Caco-2 (cell line): ENCODE measurements around the gene ZCCHC2. TPM values are rescaled to one million over a fixed set of nuclear protein-coding genes. Genes with fewer than 3 reads are reported as not detected.

Source experiments
- BruUV-seq: library from RNA; stranded (reverse); fragments of 400-500 nt; replicated peaks from 2 replicates; lab custom pipeline; 2021; lab: Mats Ljungman, UMichigan
- CTCF ChIA-PET: fragments of 300-600 bp; sonication (Branson Sonifier 250); formaldehyde crosslinking; loops from one replicate; lab custom pipeline; 2022; ENCODE audit warnings: antibody characterized with exemption; lab: Charles Lee
- POLR2A ChIA-PET: fragments of 300-600 bp; sonication (Branson Sonifier 250); formaldehyde crosslinking; loops from one replicate; lab custom pipeline; 2022; ENCODE audit warnings: antibody characterized with exemption; lab: Charles Lee
- DNase-seq, 2 experiments: peaks; one replicate each; pipeline versions ENCODE4 v3.0.0 to v3.0.0-alpha.2; 2020 to 2022
- H3K27me3 ChIP-seq: replicated peaks from 2 replicates; pipeline ENCODE4 v1.6.0; 2011; ENCODE audit warnings: low read length; ENCODE audit not compliant: control insufficient read depth, insufficient read depth
- H3K36me3 ChIP-seq: 2 replicates; pipeline ENCODE4 v1.5.1; 2011; ENCODE audit warnings: low read length; ENCODE audit not compliant: control insufficient read depth, insufficient read depth
- H3K4me1 ChIP-seq: fragments of 250-450 bp; sonication (Bioruptor Pico); 2 replicates; pipeline ENCODE4 v1.5.1; 2020; ENCODE audit warnings: mild to moderate bottlenecking
- H3K4me3 ChIP-seq: 2 replicates; pipeline ENCODE4 v1.5.1; 2011; ENCODE audit warnings: low read depth, mild to moderate bottlenecking, control low read depth, low read length
- H3K9me3 ChIP-seq: fragments of 250-450 bp; sonication (Bioruptor Pico); 2 replicates; pipeline ENCODE4 v1.5.1; 2020; ENCODE audit warnings: mild to moderate bottlenecking, moderate library complexity
- H3K27ac Mint-ChIP-seq: one replicate; pipeline ENCODE4 v1.8.0; 2022; ENCODE audit warnings: mixed read lengths; ENCODE audit not compliant: unreplicated experiment
- H3K27me3 Mint-ChIP-seq: one replicate; pipeline ENCODE4 v1.8.0; 2022; ENCODE audit warnings: mixed read lengths; ENCODE audit not compliant: insufficient read depth, unreplicated experiment
- H3K36me3 Mint-ChIP-seq: one replicate; pipeline ENCODE4 v1.8.0; 2022; ENCODE audit warnings: mild to moderate bottlenecking, mixed read lengths; ENCODE audit not compliant: insufficient read depth, unreplicated experiment
- H3K4me1 Mint-ChIP-seq: one replicate; pipeline ENCODE4 v1.8.0; 2022; ENCODE audit warnings: low read depth, mixed read lengths; ENCODE audit not compliant: unreplicated experiment
- H3K4me3 Mint-ChIP-seq: one replicate; pipeline ENCODE4 v1.8.0; 2022; ENCODE audit warnings: mild to moderate bottlenecking, moderate library complexity, mixed read lengths; ENCODE audit not compliant: unreplicated experiment
- H3K9me3 Mint-ChIP-seq: one replicate; pipeline ENCODE4 v1.8.0; 2022; ENCODE audit warnings: mixed read lengths; ENCODE audit not compliant: unreplicated experiment
- CTCF ChIP-seq, 2 experiments: fragments of 200-600 bp in 1 of 2; IDR thresholded peaks; 1 replicate in 1 of 2; 2 replicates in 1 of 2; pipeline versions ENCODE4 v1.5.1 to v1.8.0; 2011 to 2022; ENCODE audit warnings: antibody characterized with exemption in 1 of 2, control low read depth in 1 of 2, inconsistent platforms in 1 of 2, low read depth in 1 of 2, low read length in 1 of 2, mild to moderate bottlenecking in 1 of 2, moderate library complexity in 1 of 2; ENCODE audit not compliant: insufficient read depth in 1 of 2, severe bottlenecking in 1 of 2, unreplicated experiment in 1 of 2
- intact Hi-C: fragments of 100-400 bp; cut with micrococcal nuclease; formaldehyde crosslinking; loops from one replicate; pipeline ENCODE4 v1.10.0; 2022; ENCODE audit not compliant: unreplicated experiment
- total RNA-seq: library from RNA; stranded (reverse); gene quantifications from 2 replicates; pipeline ENCODE4 v1.2.3, GENCODE V29; 2022

The ZCCHC2 gene
- total RNA-seq, 1 experiment from 2014 or later, result 6.9 TPM

- no peaks in the 10 kb centered on the region for H3K9me3 ChIP-seq
- no peak overlapping the region for H3K4me3 ChIP-seq
- no peak overlapping the region for H3K4me3 Mint-ChIP-seq
- no peaks in the 10 kb centered on the region for H3K36me3 ChIP-seq
- BruUV-seq, result no TSS peak
- H3K27me3 Mint-ChIP-seq, result no peaks in the 10 kb centered on the region
- H3K4me1 ChIP-seq, result no peaks in the 10 kb centered on the region
- intact Hi-C loops, result no loop called here
- no peaks in the 10 kb centered on the region for H3K27me3 ChIP-seq
- ChIA-PET POLR2A (no interaction called here), CTCF (no interaction called here)
- peaks cover 8% of the 10 kb centered on the region for H3K36me3 Mint-ChIP-seq
- H3K27ac Mint-ChIP-seq, result no peak overlapping the region
- H3K4me1 Mint-ChIP-seq, result no peaks in the 10 kb centered on the region
- TF ChIP-seq CTCF (IDR thresholded peaks at IDR 0.05; ENCODE audit: insufficient read depth in 1 of 2, low read depth in 1 of 2, low read length in 1 of 2, severe bottlenecking in 1 of 2, unreplicated experiment in 1 of 2), result no peak
- no peaks in the 10 kb centered on the region for H3K9me3 Mint-ChIP-seq
- DNase-seq, result no peak
Observed at GRCh38 chr18:62543021-62543420, 20.2 kb downstream of the ZCCHC2 start.

GRCh38 chr18:62545098-62545497, 22.3 kb downstream of the ZCCHC2 start:
- no peak for DNase-seq
- Mint-ChIP-seq H3K9me3 (no peaks in the 10 kb centered on the region), H3K36me3 (peaks cover 8% of the 10 kb centered on the region), H3K4me3 (no peak overlapping the region), H3K27ac (no peak overlapping the region), H3K27me3 (no peaks in the 10 kb centered on the region), H3K4me1 (no peaks in the 10 kb centered on the region)
- H3K27me3 ChIP-seq, result no peaks in the 10 kb centered on the region
- no peaks in the 10 kb centered on the region for H3K4me1 ChIP-seq
- H3K9me3 ChIP-seq, result no peaks in the 10 kb centered on the region
- CTCF ChIA-PET, result no interaction called here
- intact Hi-C loops, result no loop called here
- no peak for TF ChIP-seq CTCF (IDR thresholded peaks at IDR 0.05; ENCODE audit: insufficient read depth in 1 of 2, low read depth in 1 of 2, low read length in 1 of 2, severe bottlenecking in 1 of 2, unreplicated experiment in 1 of 2)
- no peaks in the 10 kb centered on the region for H3K36me3 ChIP-seq
- POLR2A ChIA-PET, result no interaction called here
- BruUV-seq, result no TSS peak
- H3K4me3 ChIP-seq, result no peak overlapping the region

DNA sequence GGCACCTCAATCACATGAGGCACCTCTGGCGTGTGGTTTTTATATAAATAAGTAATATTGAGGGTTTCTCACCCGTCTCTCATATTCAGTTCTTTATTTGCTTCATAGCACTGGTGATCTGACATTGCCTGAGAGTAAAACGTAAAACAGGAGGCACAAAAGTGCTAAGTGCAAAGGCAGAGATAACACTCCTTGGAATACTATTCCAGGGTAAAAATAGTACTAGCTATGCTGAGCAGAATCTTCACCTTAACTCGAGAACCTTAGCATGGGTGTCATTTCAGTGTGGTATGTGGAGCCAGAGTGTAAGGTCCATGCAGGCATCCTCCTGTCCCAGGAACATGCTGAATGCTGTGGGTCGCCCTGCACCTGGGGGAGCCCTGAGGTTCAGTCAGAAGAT, 26.9 kb downstream of the ZCCHC2 start:
- H3K27ac Mint-ChIP-seq, result no peak overlapping the region
- H3K9me3 ChIP-seq, result no peaks in the 10 kb centered on the region
- H3K4me3 ChIP-seq, result no peak overlapping the region
- no peaks in the 10 kb centered on the region for H3K9me3 Mint-ChIP-seq
- ChIA-PET CTCF (no interaction called here), POLR2A (no interaction called here)
- no TSS peak for BruUV-seq
- no peaks in the 10 kb centered on the region for H3K36me3 ChIP-seq
- H3K27me3 Mint-ChIP-seq, result no peaks in the 10 kb centered on the region
- DNase-seq, result no peak
- no peaks in the 10 kb centered on the region for H3K27me3 ChIP-seq
- intact Hi-C loops, result no loop called here
- TF ChIP-seq CTCF (IDR thresholded peaks at IDR 0.05; ENCODE audit: insufficient read depth in 1 of 2, low read depth in 1 of 2, low read length in 1 of 2, severe bottlenecking in 1 of 2, unreplicated experiment in 1 of 2), result no peak
- H3K4me3 Mint-ChIP-seq, result no peak overlapping the region
- H3K4me1 ChIP-seq, result no peaks in the 10 kb centered on the region
- no peaks in the 10 kb centered on the region for H3K36me3 Mint-ChIP-seq
- H3K4me1 Mint-ChIP-seq, result no peaks in the 10 kb centered on the region
